ENCODE data around the gene PPM1M.

DNA sequence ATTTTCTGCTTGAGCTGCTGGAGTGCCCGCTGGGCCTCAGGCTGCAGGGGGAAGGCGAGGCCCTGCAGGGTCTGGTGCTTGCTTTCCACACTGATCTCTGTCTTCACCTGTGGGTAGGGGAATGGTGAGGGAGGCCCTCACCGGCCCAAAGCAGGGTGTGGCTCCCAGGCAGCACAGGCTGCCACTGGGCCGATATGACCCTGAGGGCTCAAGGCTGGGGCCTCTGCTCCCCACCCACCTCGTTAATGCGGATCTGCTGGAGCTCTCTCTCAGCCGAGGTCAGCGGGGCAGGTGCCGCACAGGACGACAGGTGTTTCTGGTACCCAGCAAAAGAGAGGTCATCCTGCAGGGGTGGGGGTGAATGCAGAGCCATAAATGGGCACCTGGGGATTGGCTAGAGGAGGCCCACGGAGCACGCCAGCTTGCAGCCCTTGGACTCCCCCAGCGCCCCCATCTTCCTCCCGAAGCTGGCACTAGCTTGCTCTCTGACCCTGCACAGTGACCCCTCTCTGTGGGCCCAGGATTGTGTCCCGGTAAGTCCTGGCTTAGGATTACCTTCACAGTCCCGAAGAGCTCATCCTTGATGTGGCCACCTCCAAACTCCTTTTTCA, 14.6 kb upstream of the PPM1M start:
- TF ChIP-seq, protein P1, sequence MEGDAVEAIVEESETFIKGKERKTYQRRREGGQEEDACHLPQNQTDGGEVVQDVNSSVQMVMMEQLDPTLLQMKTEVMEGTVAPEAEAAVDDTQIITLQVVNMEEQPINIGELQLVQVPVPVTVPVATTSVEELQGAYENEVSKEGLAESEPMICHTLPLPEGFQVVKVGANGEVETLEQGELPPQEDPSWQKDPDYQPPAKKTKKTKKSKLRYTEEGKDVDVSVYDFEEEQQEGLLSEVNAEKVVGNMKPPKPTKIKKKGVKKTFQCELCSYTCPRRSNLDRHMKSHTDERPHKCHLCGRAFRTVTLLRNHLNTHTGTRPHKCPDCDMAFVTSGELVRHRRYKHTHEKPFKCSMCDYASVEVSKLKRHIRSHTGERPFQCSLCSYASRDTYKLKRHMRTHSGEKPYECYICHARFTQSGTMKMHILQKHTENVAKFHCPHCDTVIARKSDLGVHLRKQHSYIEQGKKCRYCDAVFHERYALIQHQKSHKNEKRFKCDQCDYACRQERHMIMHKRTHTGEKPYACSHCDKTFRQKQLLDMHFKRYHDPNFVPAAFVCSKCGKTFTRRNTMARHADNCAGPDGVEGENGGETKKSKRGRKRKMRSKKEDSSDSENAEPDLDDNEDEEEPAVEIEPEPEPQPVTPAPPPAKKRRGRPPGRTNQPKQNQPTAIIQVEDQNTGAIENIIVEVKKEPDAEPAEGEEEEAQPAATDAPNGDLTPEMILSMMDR (conservative IDR thresholded peaks at IDR 0.05) = no peak
- TF ChIP-seq EZH2 (IDR thresholded peaks at IDR 0.05; ENCODE audit: low read depth) = no peak
